ENCODE results near the gene ZMIZ1.

The ZMIZ1 gene

GRCh38 chr10:79116801-79117723, 48.3 kb downstream of the ZMIZ1 start:
- no peak for DNase-seq (ENCODE audit: low read depth in 2 of 2)

- no peak for DNase-seq (ENCODE audit: low read depth in 2 of 2)
Observed at GRCh38 chr10:79118286-79119202, 49.8 kb downstream of the ZMIZ1 start.

GRCh38 chr10:79119306-79119705, 50.5 kb downstream of the ZMIZ1 start:
- DNase-seq (ENCODE audit: low read depth in 2 of 2), result no peak

GRCh38 chr10:79123547-79123963, 54.8 kb downstream of the ZMIZ1 start:
- no peak for DNase-seq (ENCODE audit: low read depth in 2 of 2)

GRCh38 chr10:79124066-79124465, 55.3 kb downstream of the ZMIZ1 start:
- DNase-seq (ENCODE audit: low read depth in 2 of 2), result no peak

- no peak for DNase-seq (ENCODE audit: low read depth in 2 of 2)
Observed at GRCh38 chr10:79125092-79125491, 56.3 kb downstream of the ZMIZ1 start.

GRCh38 chr10:79126351-79127080, 57.8 kb downstream of the ZMIZ1 start:
- no peak for DNase-seq (ENCODE audit: low read depth in 2 of 2)

- DNase-seq (ENCODE audit: low read depth in 2 of 2), result no peak
Observed at GRCh38 chr10:79127151-79127961, 58.6 kb downstream of the ZMIZ1 start.

GRCh38 chr10:79128241-79128922, 59.6 kb downstream of the ZMIZ1 start:
- no peak for DNase-seq (ENCODE audit: low read depth in 2 of 2)

GRCh38 chr10:79128923-79129305, 60.1 kb downstream of the ZMIZ1 start:
- DNase-seq (ENCODE audit: low read depth in 2 of 2), result no peak

GRCh38 chr10:79129361-79129997, 60.7 kb downstream of the ZMIZ1 start:
- no peak for DNase-seq (ENCODE audit: low read depth in 2 of 2)

- no peak for DNase-seq (ENCODE audit: low read depth in 2 of 2)
Observed at GRCh38 chr10:79130255-79130654, 61.5 kb downstream of the ZMIZ1 start.

GRCh38 chr10:79130846-79131245, 62.1 kb downstream of the ZMIZ1 start:
- DNase-seq (ENCODE audit: low read depth in 2 of 2), result no peak

- no peak for DNase-seq (ENCODE audit: low read depth in 2 of 2)
Observed at GRCh38 chr10:79131836-79132631, 63.3 kb downstream of the ZMIZ1 start.

GRCh38 chr10:79132681-79133381, 64.1 kb downstream of the ZMIZ1 start:
- DNase-seq (ENCODE audit: low read depth in 2 of 2), result no peak

- DNase-seq (ENCODE audit: low read depth in 2 of 2), result no peak
Observed at GRCh38 chr10:79133416-79133815, 64.7 kb downstream of the ZMIZ1 start.

GRCh38 chr10:79135790-79136189, 67.0 kb downstream of the ZMIZ1 start:
- DNase-seq (ENCODE audit: low read depth in 2 of 2), result no peak

- no peak for DNase-seq (ENCODE audit: low read depth in 2 of 2)
Observed at GRCh38 chr10:79136236-79137005, 67.7 kb downstream of the ZMIZ1 start.

Data from fibroblast of skin of left biceps (primary cell).